Measurements from ENCODE around the gene PEX16.

- TF ChIP-seq TAF1 (IDR thresholded peaks at IDR 0.05; ENCODE audit: borderline replicate concordance, low read depth, low read length) (no peak), POLR2A (IDR thresholded peaks at IDR 0.05; ENCODE audit: low read depth, low read length) (no peak), POLR2AphosphoS5 (IDR thresholded peaks at IDR 0.05; ENCODE audit: low read depth, low read length) (no peak)
Measured at GRCh38 chr11:45919806-45920530, 2.3 kb upstream of the PEX16 start.
